HepG2 (cell line): Measurements from ENCODE around the gene ACRBP. TPM values are rescaled to one million over a fixed set of nuclear protein-coding genes. Genes with fewer than 3 reads are reported as not detected.
A peak's percentile ranks its signal among the peaks of the same experiment; 100 is the strongest.

Source experiments
- ATAC-seq: fragments of 200-7000 bp; cut with Tn5 transposase; 3 replicates; pipeline ENCODE4 v1.9.1; 2020; ENCODE audit warnings: mild to moderate bottlenecking, moderate library complexity
- BruUV-seq: library from RNA; stranded (reverse); fragments of 400-500 nt; replicated peaks from 2 replicates; lab custom pipeline; 2021; lab: Mats Ljungman, UMichigan
- CTCF ChIA-PET: fragments of 300-600 bp; formaldehyde crosslinking; extraction: SDS; loops from one replicate; lab custom pipeline; 2021; ENCODE audit warnings: low total read pairs, inconsistent platforms, low intra/inter-chr PET ratio; lab: Yijun Ruan, JAX
- POLR2A ChIA-PET: fragments of 350-600 bp; sonication (Branson Sonifier 250); formaldehyde crosslinking; loops from one replicate; lab custom pipeline; 2020; ENCODE audit warnings: antibody characterized with exemption, inconsistent platforms; lab: Yijun Ruan, JAX
- DNase-seq: peaks from one replicate; pipeline ENCODE4 v3.0.0-alpha.2; 2015; ENCODE audit warnings: low spot score
- FAIRE-seq: peaks from 3 replicates; lab custom pipeline; 2011; peaks lifted over from hg19 to GRCh38; lab: Jason Lieb, UNC
- H2AFZ ChIP-seq: one replicate; pipeline ENCODE4 v1.6.1; 2011; ENCODE audit warnings: low read length, inconsistent platforms
- H3K27ac ChIP-seq: fragments of 300-600 bp; 3 replicates; pipeline ENCODE4 v1.8.0; 2011; ENCODE audit warnings: mixed run types, mild to moderate bottlenecking, mixed read lengths, low read length, inconsistent platforms; ENCODE audit not compliant: insufficient read depth; ENCODE audit errors: extremely low read length
- H3K27me3 ChIP-seq, 2 experiments: fragments of 200-600 bp in 1 of 2; 2 replicates in 1 of 2; 3 replicates in 1 of 2; pipeline versions ENCODE4 v1.6.0 to v1.8.0; 2011; ENCODE audit warnings: low read length in 2 of 2, mild to moderate bottlenecking in 2 of 2, moderate library complexity in 2 of 2, inconsistent platforms in 1 of 2; ENCODE audit not compliant: insufficient read depth in 2 of 2, control insufficient read depth in 1 of 2
- H3K36me3 ChIP-seq, 2 experiments: fragments of 200-600 bp in 1 of 2; replicated peaks in 1 of 2; 2 replicates in 1 of 2; 3 replicates in 1 of 2; pipeline versions ENCODE4 v1.5.1 to v1.8.0; 2011; ENCODE audit warnings: low read length in 2 of 2, inconsistent platforms in 1 of 2; ENCODE audit not compliant: insufficient read depth in 2 of 2, control insufficient read depth in 1 of 2
- H3K4me1 ChIP-seq: 2 replicates; pipeline ENCODE4 v1.5.1; 2012; ENCODE audit warnings: low read length, inconsistent platforms; ENCODE audit not compliant: insufficient read depth
- H3K4me2 ChIP-seq: 2 replicates; pipeline ENCODE4 v1.6.0; 2011; ENCODE audit warnings: low read depth, low read length, inconsistent platforms
- H3K4me3 ChIP-seq, 3 experiments: fragments of 200-600 bp in 1 of 3; sonication (generic), shearing (Covaris generic) in 1 of 3; replicated peaks in 1 of 3; 2 replicates each; pipeline ENCODE4 v1.5.1; 2011 to 2016; ENCODE audit warnings: low read length in 3 of 3, inconsistent platforms in 2 of 3, low read depth in 2 of 3, mild to moderate bottlenecking in 2 of 3, control low read depth in 1 of 3, mixed read lengths in 1 of 3; ENCODE audit not compliant: insufficient read depth in 1 of 3
- H3K79me2 ChIP-seq: one replicate; pipeline ENCODE4 v1.6.1; 2011; ENCODE audit warnings: low read length, inconsistent platforms; ENCODE audit not compliant: insufficient read depth
- H3K9ac ChIP-seq: 2 replicates; pipeline ENCODE4 v1.6.0; 2011; ENCODE audit warnings: mild to moderate bottlenecking, low read depth, low read length, inconsistent platforms; ENCODE audit not compliant: insufficient read depth
- H3K9me3 ChIP-seq: 2 replicates; pipeline ENCODE4 v1.5.1; 2012; ENCODE audit warnings: mild to moderate bottlenecking, low read length
- H4K20me1 ChIP-seq: 2 replicates; pipeline ENCODE4 v1.6.0; 2011; ENCODE audit warnings: inconsistent platforms, mild to moderate bottlenecking, low read length, moderate library complexity; ENCODE audit not compliant: insufficient read depth
- ETV5 ChIP-seq: IDR thresholded peaks from 2 replicates; pipeline ENCODE4 v1.6.1; 2018; ENCODE audit warnings: missing biosample characterization, missing genetic modification reagents, inconsistent platforms, borderline replicate concordance
- HNF4A ChIP-seq: sonication (generic); formaldehyde crosslinking; IDR thresholded peaks from 2 replicates; pipeline ENCODE4 v1.4.0; 2020; ENCODE audit warnings: missing genetic modification reagents
- HNF4G ChIP-seq, 2 experiments: sonication (generic) in 1 of 2; formaldehyde crosslinking in 1 of 2; IDR thresholded peaks; 2 replicates each; pipeline versions ENCODE4 v1.4.0 to v1.6.1; 2011 to 2020; ENCODE audit warnings: borderline replicate concordance in 2 of 2, low read depth in 2 of 2, mild to moderate bottlenecking in 2 of 2, low read length in 1 of 2, missing genetic modification reagents in 1 of 2, moderate library complexity in 1 of 2
- HOXA3 ChIP-seq: sonication (generic); formaldehyde crosslinking; IDR thresholded peaks from 2 replicates; pipeline ENCODE4 v1.5.0; 2020; ENCODE audit warnings: missing genetic modification reagents
- LRRFIP1 ChIP-seq: sonication (generic); formaldehyde crosslinking; conservative IDR thresholded peaks from 2 replicates; pipeline ENCODE4 v1.4.0; 2020; ENCODE audit warnings: missing genetic modification reagents
- PATZ1 ChIP-seq: sonication (generic); formaldehyde crosslinking; IDR thresholded peaks from 2 replicates; pipeline ENCODE4 v1.4.0; 2020; ENCODE audit warnings: missing genetic modification reagents
- SALL1 ChIP-seq: sonication (generic); formaldehyde crosslinking; IDR thresholded peaks from 2 replicates; pipeline ENCODE4 v1.8.0; 2022; ENCODE audit warnings: mild to moderate bottlenecking, missing genetic modification reagents
- SAP130 ChIP-seq: IDR thresholded peaks from 2 replicates; pipeline ENCODE4 v1.6.1; 2016; ENCODE audit warnings: low read depth
- SP5 ChIP-seq: IDR thresholded peaks from 2 replicates; pipeline ENCODE4 v1.6.1; 2016; ENCODE audit warnings: low read depth, borderline replicate concordance
- TFAP4 ChIP-seq: sonication (generic); IDR thresholded peaks from 2 replicates; pipeline ENCODE4 v1.6.1; 2016; ENCODE audit warnings: low read depth, borderline replicate concordance
- ZNF335 ChIP-seq: sonication (generic); formaldehyde crosslinking; IDR thresholded peaks from 2 replicates; pipeline ENCODE4 v1.4.0; 2020; ENCODE audit warnings: missing genetic modification reagents
- WGBS: methylation state at CpG from one replicate; pipeline ENCODE4 v1.1.6; 2017; ENCODE audit warnings: low lambda C conversion rate; 5-methylcytosine and 5-hydroxymethylcytosine counted together
- in situ Hi-C: cut with HindIII; loops from 2 replicates; pipeline ENCODE4 v1.10.0; 2017; ENCODE audit warnings: low pct_unique_long_range_greater_than_20kb; ENCODE audit not compliant: extremely low pct_ligation_motif_present
- intact Hi-C: fragments of 100-400 bp; cut with micrococcal nuclease; formaldehyde crosslinking; loops from one replicate; pipeline ENCODE4 v1.10.0; 2022; ENCODE audit not compliant: unreplicated experiment
- polyA plus RNA-seq, 8 experiments: library from polyadenylated mRNA; depleted of rRNA in 3 of 8; stranded (reverse) in 7 of 8; unstranded in 1 of 8; fragments of >200 nt; fragmentation: Illumina TruSeq in 4 of 8; extraction: Trizol in 4 of 8; gene quantifications; 2 replicates each; pipeline versions ENCODE4 v1.2.1 to v1.2.3, GENCODE V29; 2011 to 2016; ENCODE audit warnings: low read depth in 4 of 8, missing spikeins in 1 of 8, mixed read lengths in 1 of 8; ENCODE audit not compliant: insufficient read depth in 1 of 8
- total RNA-seq, 5 experiments: library from RNA; depleted of rRNA; stranded (reverse); fragments of >200 nt; fragmentation: Illumina TruSeq; extraction: Trizol; gene quantifications; 2 replicates each; pipeline ENCODE4 v1.2.3, GENCODE V29; 2016; ENCODE audit warnings: low read depth in 1 of 5

Gene ACRBP
- total and polyA plus RNA-seq, 2 of the 13 experiments (the other 11 are each of a cell fraction or from before 2014, with no cell fraction given): 0.46 TPM; not detected in 1

GRCh38 chr12:6626654-6627283, 20.5 kb downstream of the ACRBP start:
- Histone ChIP-seq H3K27ac (no peak overlapping the region), H3K27me3 (no peaks in the 10 kb centered on the region), H3K9ac (no peak overlapping the region), H3K79me2 (no peaks in the 10 kb centered on the region), H3K4me2 (peak overlapping the region; percentile 47), H4K20me1 (no peaks in the 10 kb centered on the region), H2AFZ (no peak overlapping the region), H3K9me3 (no peaks in the 10 kb centered on the region), H3K4me1 (peaks cover 38% of the 10 kb centered on the region), H3K36me3 (no peaks in the 10 kb centered on the region), H3K4me3 (no peak overlapping the region; a peak in 1 of 6 replicates)
- ChIA-PET POLR2A (no interaction called here), CTCF (no interaction called here)
- 35% methylated on average over 8 of the region's 8 CpGs for WGBS
- in situ Hi-C loops (no loop called here), intact Hi-C loops (no loop called here)
- FAIRE-seq: no peak
- TF ChIP-seq SAP130 (CRISPR knock-in tag) (peak; percentile 28; the same call in 1 of the 2 replicates), HNF4G (IDR thresholded peaks at IDR 0.05; ENCODE audit: borderline replicate concordance, low read depth, low read length) (0 out of 2 replicates have a peak, but pooled peaks have one; percentile 8), HNF4G (CRISPR knock-in tag; IDR thresholded peaks at IDR 0.05; ENCODE audit: borderline replicate concordance, low read depth) (no peak), LRRFIP1 (CRISPR knock-in tag) (no peak), TFAP4 (peak; percentile 94), SP5 (peak; percentile 72), ZNF335 (no peak), SALL1 (CRISPR knock-in tag) (peak; percentile 35; the same call in 1 of the 2 replicates), HNF4A (CRISPR knock-in tag) (peak; percentile 49), HOXA3 (CRISPR knock-in tag) (peak; percentile 19; the same call in 1 of the 2 replicates), ETV5 (CRISPR knock-in tag) (peak; percentile 26; the same call in 1 of the 2 replicates), PATZ1 (CRISPR knock-in tag) (peak; percentile 93)
- DNase-seq: no peak
- no TSS peak for BruUV-seq
- ATAC-seq: peak; percentile 68
